GM23338 (cell line): ENCODE data around the gene ZBTB7B. TPM values are rescaled to one million over a fixed set of nuclear protein-coding genes. Genes with fewer than 3 reads are reported as not detected.

Experiments used
- CREB1 ChIP-seq: fragments of 250-450 bp; sonication (Bioruptor Pico); IDR thresholded peaks from 2 replicates; pipeline ENCODE4 v1.5.0; 2020; ENCODE audit warnings: low read depth, mild to moderate bottlenecking, moderate library complexity
- CTCF ChIP-seq, 2 experiments: fragments of 200-600 bp in 1 of 2; sonication (generic) in 1 of 2; conservative IDR thresholded peaks; 2 replicates each; pipeline versions ENCODE4 v1.5.1 to v1.6.1; 2016 to 2017; ENCODE audit warnings: antibody characterized with exemption in 2 of 2, low read depth in 2 of 2, mild to moderate bottlenecking in 2 of 2, moderate library complexity in 1 of 2
- ETS1 ChIP-seq: IDR thresholded peaks from 2 replicates; pipeline ENCODE4 v1.6.1; 2016; ENCODE audit warnings: antibody characterized with exemption
- EZH2 ChIP-seq: fragments of 200-600 bp; sonication (generic); IDR thresholded peaks from one replicate; pipeline ENCODE4 v1.8.0; 2017; ENCODE audit warnings: antibody characterized with exemption, mild to moderate bottlenecking, low read depth; ENCODE audit not compliant: unreplicated experiment
- POLR2AphosphoS5 ChIP-seq: IDR thresholded peaks from 2 replicates; pipeline ENCODE4 v1.6.1; 2016; ENCODE audit warnings: antibody characterized with exemption, low read depth
- REST ChIP-seq: IDR thresholded peaks from one replicate; pipeline ENCODE4 v1.6.1; 2018; ENCODE audit warnings: antibody characterized with exemption; ENCODE audit not compliant: unreplicated experiment
- STAT1 ChIP-seq: IDR thresholded peaks from one replicate; pipeline ENCODE4 v1.6.1; 2016; ENCODE audit warnings: antibody characterized with exemption; ENCODE audit not compliant: unreplicated experiment
- ZNF114 ChIP-seq: fragments of 250-450 bp; sonication (Bioruptor Pico); IDR thresholded peaks from 2 replicates; pipeline ENCODE4 v1.5.0; 2020; ENCODE audit warnings: mild to moderate bottlenecking, moderate library complexity
- ZNF331 ChIP-seq: fragments of 250-450 bp; sonication (Bioruptor Pico); IDR thresholded peaks from 2 replicates; pipeline ENCODE4 v1.5.0; 2020; ENCODE audit warnings: low read depth, mild to moderate bottlenecking, moderate library complexity
- polyA plus RNA-seq: library from polyadenylated mRNA; unstranded; fragments of >200 nt; fragmentation: Nextera tagmentation; extraction: Ambion mirVana; gene quantifications from 2 replicates; pipeline ENCODE4 v1.2.1, GENCODE V29; 2016
- total RNA-seq: library from RNA; depleted of rRNA; stranded (reverse); fragments of >200 nt; shearing (Covaris generic); gene quantifications from 2 replicates; pipeline ENCODE4 v1.2.3, GENCODE V29; 2014

ZBTB7B gene
- total and polyA plus RNA-seq, 2 experiments from 2014 or later: 3.6 to 32.6 TPM

GRCh38 chr1:155044812-155045657 lies 42.4 kb downstream of the ZBTB7B start (continued):
- TF ChIP-seq REST (no peak), POLR2AphosphoS5 (no peak), STAT1 (no peak), CREB1 (CRISPR knock-in tag) (peak; percentile 9; the same call in 1 of the 2 replicates), ZNF331 (CRISPR knock-in tag) (no peak), ETS1 (no peak), ZNF114 (no peak), EZH2 (no peak), CTCF (conservative IDR thresholded peaks at IDR 0.05; ENCODE audit: low read depth in 2 of 2) (peak; percentile 80 to 86)
